KMS-11 (cell line): ENCODE results near the gene DCAF4.

Source experiments
- H2AFZ ChIP-seq: fragments of 200-600 bp; sonication (generic); 2 replicates; pipeline ENCODE4 v1.6.1; 2016; ENCODE audit warnings: antibody characterized with exemption, mixed run types, low read depth
- H3K27ac ChIP-seq: fragments of 200-600 bp; sonication (generic); 2 replicates; pipeline ENCODE4 v1.6.1; 2016; ENCODE audit warnings: mild to moderate bottlenecking, mixed run types
- H3K27me3 ChIP-seq: fragments of 200-600 bp; sonication (generic); 2 replicates; pipeline ENCODE4 v1.6.1; 2017; ENCODE audit warnings: mild to moderate bottlenecking, low read depth, mixed run types, moderate library complexity; ENCODE audit not compliant: insufficient read depth
- H3K36me3 ChIP-seq: fragments of 200-600 bp; sonication (generic); 2 replicates; pipeline ENCODE4 v1.6.1; 2017; ENCODE audit warnings: mild to moderate bottlenecking, mixed run types; ENCODE audit not compliant: insufficient read depth
- H3K4me1 ChIP-seq: fragments of 200-600 bp; sonication (generic); 2 replicates; pipeline ENCODE4 v1.6.1; 2016; ENCODE audit warnings: mild to moderate bottlenecking, low read depth, mixed run types; ENCODE audit not compliant: poor library complexity, severe bottlenecking
- H3K4me2 ChIP-seq: fragments of 200-600 bp; sonication (generic); 2 replicates; pipeline ENCODE4 v1.7.0; 2016; ENCODE audit warnings: mild to moderate bottlenecking, mixed run types
- H3K4me3 ChIP-seq: fragments of 200-600 bp; sonication (generic); IDR thresholded peaks from 2 replicates; pipeline ENCODE4 v1.6.1; 2017; ENCODE audit warnings: low read depth, low read length, mixed read lengths; ENCODE audit not compliant: insufficient read depth
- H3K79me2 ChIP-seq: fragments of 200-600 bp; sonication (generic); 2 replicates; pipeline ENCODE4 v1.6.1; 2016; ENCODE audit warnings: low read depth, mixed run types; ENCODE audit not compliant: insufficient read depth
- H3K9ac ChIP-seq: fragments of 200-600 bp; sonication (generic); 2 replicates; pipeline ENCODE4 v1.6.1; 2016; ENCODE audit warnings: mild to moderate bottlenecking, mixed run types
- H4K20me1 ChIP-seq: fragments of 200-600 bp; sonication (generic); 2 replicates; pipeline ENCODE4 v1.6.1; 2016; ENCODE audit warnings: mild to moderate bottlenecking, mixed run types; ENCODE audit not compliant: insufficient read depth
- CTCF ChIP-seq: fragments of 200-600 bp; sonication (generic); conservative IDR thresholded peaks from 2 replicates; pipeline ENCODE4 v1.6.1; 2017; ENCODE audit warnings: low read depth, mild to moderate bottlenecking, antibody characterized with exemption, low read length, moderate library complexity, mixed read lengths

The DCAF4 gene

DNA sequence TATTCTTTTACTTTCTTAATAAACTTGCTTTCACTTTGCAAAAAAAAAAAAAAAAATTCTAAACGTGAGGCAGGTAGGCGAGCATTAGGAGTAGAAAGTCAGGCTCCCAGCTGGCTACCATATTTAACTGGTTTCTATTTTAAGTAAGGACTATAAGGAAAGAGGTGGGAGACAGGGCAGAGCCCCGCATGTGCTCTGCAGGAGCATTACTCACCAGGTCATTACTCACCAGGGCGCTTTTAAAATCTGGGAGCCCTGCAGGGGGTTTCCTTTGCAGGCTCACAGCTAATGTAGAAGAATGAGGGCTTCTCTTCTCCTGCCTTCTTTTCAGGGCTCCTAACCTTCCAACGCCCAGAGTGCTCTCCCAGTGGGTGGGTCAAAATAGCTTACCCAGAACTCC is 18.4 kb upstream of the DCAF4 start:
- Histone ChIP-seq H2AFZ (no peak overlapping the region), H4K20me1 (no peaks in the 10 kb centered on the region), H3K27me3 (no peaks in the 10 kb centered on the region), H3K4me3 (no peak overlapping the region), H3K36me3 (no peaks in the 10 kb centered on the region), H3K4me2 (no peak overlapping the region), H3K79me2 (no peaks in the 10 kb centered on the region), H3K9ac (no peak overlapping the region), H3K27ac (no peak overlapping the region), H3K4me1 (peaks cover 9% of the 10 kb centered on the region)
- no peak for TF ChIP-seq CTCF

- Histone ChIP-seq H3K27ac (no peak overlapping the region), H3K4me1 (peaks cover 9% of the 10 kb centered on the region), H3K4me3 (no peak overlapping the region), H3K9ac (no peak overlapping the region), H4K20me1 (no peaks in the 10 kb centered on the region), H3K27me3 (no peaks in the 10 kb centered on the region), H3K79me2 (no peaks in the 10 kb centered on the region), H3K36me3 (no peaks in the 10 kb centered on the region), H3K4me2 (no peak overlapping the region), H2AFZ (no peak overlapping the region)
- TF ChIP-seq CTCF = no peak
Observed at GRCh38 chr14:72909163-72909562, 17.1 kb upstream of the DCAF4 start.

GRCh38 chr14:72913809-72914208 is 12.5 kb upstream of the DCAF4 start:
- Histone ChIP-seq H3K27ac (no peak overlapping the region), H2AFZ (no peak overlapping the region), H3K4me1 (no peaks in the 10 kb centered on the region), H3K79me2 (no peaks in the 10 kb centered on the region), H3K27me3 (no peaks in the 10 kb centered on the region), H3K4me3 (no peak overlapping the region), H4K20me1 (no peaks in the 10 kb centered on the region), H3K9ac (no peak overlapping the region), H3K4me2 (no peak overlapping the region), H3K36me3 (no peaks in the 10 kb centered on the region)
- TF ChIP-seq CTCF = no peak

GRCh38 chr14:72916174-72916573 is 10.1 kb upstream of the DCAF4 start:
- Histone ChIP-seq H3K4me2 (no peak overlapping the region), H2AFZ (no peak overlapping the region), H3K9ac (no peak overlapping the region), H3K36me3 (no peaks in the 10 kb centered on the region), H3K4me1 (no peaks in the 10 kb centered on the region), H3K4me3 (no peak overlapping the region), H3K79me2 (no peaks in the 10 kb centered on the region), H4K20me1 (no peaks in the 10 kb centered on the region), H3K27me3 (no peaks in the 10 kb centered on the region), H3K27ac (no peak overlapping the region)
- no peak for TF ChIP-seq CTCF
